ENCODE measurements around the gene BID.

Gene BID

GRCh38 chr22:17782621-17783020, 8.4 kb upstream of the BID start:
- Histone ChIP-seq H3K27ac (no peak overlapping the region), H3K9me3 (no peaks in the 10 kb centered on the region), H3K4me3 (no peak overlapping the region), H3K36me3 (peaks cover 0 to under 1% (median 0%) of the 10 kb centered on the region in 3 donors), H3K27me3 (peaks cover 0 to 14% of the 10 kb centered on the region in 2 donors), H3K4me1 (peaks cover 0 to 27% (median 12%) of the 10 kb centered on the region in 4 donors)
- TF ChIP-seq CTCF (IDR thresholded peaks at IDR 0.05), result no peak
- intact Hi-C loops (cut with DNase I; ENCODE audit: low total_unique reads), result loop anchor here (10.0 kb wide), 1 partner anchor 228 kb away; no protein-coding TSS in a partner anchor
- no peak for DNase-seq

GRCh38 chr22:17782158-17782557, 7.9 kb upstream of the BID start:
- H3K27ac ChIP-seq, result no peak overlapping the region
- intact Hi-C loops (cut with DNase I; ENCODE audit: low total_unique reads), result loop anchor here (10.0 kb wide), 1 partner anchor 227 kb away; no protein-coding TSS in a partner anchor
- peaks cover 0 to 14% of the 10 kb centered on the region in 2 donors for H3K27me3 ChIP-seq
- H3K4me1 ChIP-seq, result peaks cover 0 to 27% (median 12%) of the 10 kb centered on the region in 4 donors
- DNase-seq, result no peak
- no peak overlapping the region for H3K4me3 ChIP-seq
- no peaks in the 10 kb centered on the region for H3K36me3 ChIP-seq
- no peak for TF ChIP-seq CTCF (IDR thresholded peaks at IDR 0.05)
- H3K9me3 ChIP-seq, result no peaks in the 10 kb centered on the region

GRCh38 chr22:17781319-17782031, 7.2 kb upstream of the BID start:
- intact Hi-C loops (cut with DNase I; ENCODE audit: low total_unique reads), result loop anchor here (10.0 kb wide), 1 partner anchor 227 kb away; no protein-coding TSS in a partner anchor
- Histone ChIP-seq H3K27ac (no peak overlapping the region), H3K4me3 (no peak overlapping the region), H3K4me1 (peaks cover 0 to 27% (median 12%) of the 10 kb centered on the region in 4 donors), H3K9me3 (no peaks in the 10 kb centered on the region), H3K27me3 (peaks cover 0 to 14% of the 10 kb centered on the region in 2 donors), H3K36me3 (no peaks in the 10 kb centered on the region)
- DNase-seq, result no peak
- TF ChIP-seq CTCF (IDR thresholded peaks at IDR 0.05), result no peak

GRCh38 chr22:17780741-17781318, 6.6 kb upstream of the BID start:
- DNase-seq, result no peak

More at GRCh38 chr22:17780741-17781318, 6.6 kb upstream of the BID start:
- Histone ChIP-seq H3K27me3 (peaks cover 0 to 15% of the 10 kb centered on the region in 2 donors), H3K27ac (no peak overlapping the region), H3K9me3 (no peaks in the 10 kb centered on the region), H3K4me1 (peaks cover 0 to 27% (median 12%) of the 10 kb centered on the region in 4 donors), H3K36me3 (no peaks in the 10 kb centered on the region), H3K4me3 (no peak overlapping the region)
- TF ChIP-seq CTCF (IDR thresholded peaks at IDR 0.05), result no peak
- intact Hi-C loops (cut with DNase I; ENCODE audit: low total_unique reads), result loop anchor here (10.0 kb wide), 1 partner anchor 226 kb away; no protein-coding TSS in a partner anchor
